ENCODE data around the gene UBA52. TPM values are rescaled to one million over a fixed set of nuclear protein-coding genes. Genes with fewer than 3 reads are reported as not detected.

The UBA52 gene
- total RNA-seq, 3 donors from 2014 or later = 729 to 865 (median 831) TPM

DNA sequence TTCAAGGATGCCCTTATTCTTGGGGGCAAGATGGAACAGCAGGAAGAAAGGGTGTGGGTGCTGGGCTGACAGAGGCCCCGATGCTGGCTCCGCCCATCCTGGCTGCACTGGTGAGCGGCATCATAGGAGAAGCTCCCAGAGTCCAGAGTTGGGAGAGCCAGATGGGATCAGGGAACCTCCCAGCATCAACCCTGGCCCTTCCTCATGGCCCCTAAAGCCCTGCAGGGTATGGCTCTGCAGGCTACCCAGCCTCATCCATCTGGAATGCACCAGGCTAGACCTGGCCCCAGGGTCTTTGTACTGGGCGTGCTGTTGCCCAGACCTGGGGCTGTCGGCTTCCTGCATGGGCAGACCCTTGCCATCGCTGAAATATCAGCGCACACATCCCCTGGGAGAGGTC lies 41.9 kb upstream of the UBA52 start:
- no peak overlapping the region for H3K4me3 ChIP-seq

DNA sequence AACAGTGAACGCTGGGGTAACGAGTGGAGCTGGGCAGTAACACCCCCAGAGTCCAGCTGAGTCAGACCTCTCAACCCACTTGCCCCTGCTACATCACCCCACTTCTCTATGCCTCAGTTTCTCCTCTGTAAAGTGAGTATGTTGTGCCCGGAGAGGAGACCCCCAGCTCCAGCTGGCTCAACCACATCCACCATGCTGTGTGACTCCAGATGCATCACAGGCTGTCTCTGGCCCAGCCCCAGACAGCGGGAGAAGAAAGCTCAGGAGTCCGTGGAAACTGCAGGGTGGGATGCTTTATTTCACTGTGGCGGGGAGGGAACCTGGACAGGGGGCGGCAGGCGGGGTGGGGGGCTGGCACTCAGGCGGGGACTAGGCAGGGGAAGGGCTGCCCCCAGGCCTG lies 40.2 kb upstream of the UBA52 start:
- Histone ChIP-seq H3K9me3 (no peaks in the 10 kb centered on the region), H3K27me3 (no peaks in the 10 kb centered on the region), H3K27ac (no peak overlapping the region), H3K4me3 (no peak overlapping the region), H3K4me1 (no peaks in the 10 kb centered on the region), H3K36me3 (peaks cover 8% of the 10 kb centered on the region)
- TF ChIP-seq POLR2A (IDR thresholded peaks at IDR 0.05) (no peak), POLR2AphosphoS5 (IDR thresholded peaks at IDR 0.05) (no peak)
- TF ChIP-seq, protein P1, sequence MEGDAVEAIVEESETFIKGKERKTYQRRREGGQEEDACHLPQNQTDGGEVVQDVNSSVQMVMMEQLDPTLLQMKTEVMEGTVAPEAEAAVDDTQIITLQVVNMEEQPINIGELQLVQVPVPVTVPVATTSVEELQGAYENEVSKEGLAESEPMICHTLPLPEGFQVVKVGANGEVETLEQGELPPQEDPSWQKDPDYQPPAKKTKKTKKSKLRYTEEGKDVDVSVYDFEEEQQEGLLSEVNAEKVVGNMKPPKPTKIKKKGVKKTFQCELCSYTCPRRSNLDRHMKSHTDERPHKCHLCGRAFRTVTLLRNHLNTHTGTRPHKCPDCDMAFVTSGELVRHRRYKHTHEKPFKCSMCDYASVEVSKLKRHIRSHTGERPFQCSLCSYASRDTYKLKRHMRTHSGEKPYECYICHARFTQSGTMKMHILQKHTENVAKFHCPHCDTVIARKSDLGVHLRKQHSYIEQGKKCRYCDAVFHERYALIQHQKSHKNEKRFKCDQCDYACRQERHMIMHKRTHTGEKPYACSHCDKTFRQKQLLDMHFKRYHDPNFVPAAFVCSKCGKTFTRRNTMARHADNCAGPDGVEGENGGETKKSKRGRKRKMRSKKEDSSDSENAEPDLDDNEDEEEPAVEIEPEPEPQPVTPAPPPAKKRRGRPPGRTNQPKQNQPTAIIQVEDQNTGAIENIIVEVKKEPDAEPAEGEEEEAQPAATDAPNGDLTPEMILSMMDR (IDR thresholded peaks at IDR 0.05) = no peak
- no peak for DNase-seq (ENCODE audit: low spot score in 2 of 2)
- intact Hi-C loops (cut with DNase I; ENCODE audit: low total_unique reads) = no loop called here

More for the DNA sequence above, 41.9 kb upstream of the UBA52 start:
- H3K9me3 ChIP-seq = no peaks in the 10 kb centered on the region
- peaks cover 8% of the 10 kb centered on the region for H3K36me3 ChIP-seq
- intact Hi-C loops (cut with DNase I; ENCODE audit: low total_unique reads) = no loop called here
- H3K27me3 ChIP-seq = no peaks in the 10 kb centered on the region
- TF ChIP-seq POLR2A (IDR thresholded peaks at IDR 0.05) (no peak), POLR2AphosphoS5 (IDR thresholded peaks at IDR 0.05) (no peak)
- TF ChIP-seq, protein P1 (IDR thresholded peaks at IDR 0.05) = no peak
- no peak overlapping the region for H3K27ac ChIP-seq
- no peak for DNase-seq (ENCODE audit: low spot score in 2 of 2)
- H3K4me1 ChIP-seq = no peaks in the 10 kb centered on the region

DNA sequence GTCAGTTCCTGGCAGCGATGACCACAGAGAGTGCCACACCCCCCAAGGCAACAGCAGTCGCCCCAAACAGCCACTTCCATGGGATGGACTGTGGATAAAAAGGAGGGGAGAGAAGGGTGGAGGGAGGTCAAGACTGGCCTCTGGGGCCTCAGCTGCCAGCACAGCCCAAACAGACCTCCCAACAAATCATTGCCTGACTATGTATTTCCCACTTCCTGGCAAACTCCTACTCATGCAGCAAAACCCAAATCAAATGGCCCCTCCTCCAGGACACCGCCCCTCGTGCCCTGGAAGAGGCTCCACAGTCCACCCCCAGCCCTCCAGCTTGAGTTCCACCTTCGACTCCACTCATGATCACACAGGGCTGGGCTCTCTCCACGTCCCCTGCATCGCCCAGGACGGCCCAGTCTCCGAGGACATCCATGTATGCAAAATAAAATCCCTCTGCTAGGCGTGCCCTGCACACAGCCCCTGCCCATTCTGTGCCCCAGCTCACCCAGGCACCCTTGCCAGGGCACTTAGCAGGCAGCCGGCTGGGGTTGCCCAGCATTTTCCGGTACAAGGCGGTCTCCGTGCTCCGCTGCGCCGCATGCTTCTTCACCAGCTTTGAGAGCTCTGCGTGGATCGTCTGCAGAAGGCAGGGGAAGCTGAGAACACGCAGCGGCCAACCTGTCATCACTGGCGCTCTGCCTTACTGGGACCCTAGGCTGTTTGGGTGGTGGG lies 39.3 kb upstream of the UBA52 start:
- H3K36me3 ChIP-seq = peaks cover 8% of the 10 kb centered on the region
- TF ChIP-seq POLR2A (IDR thresholded peaks at IDR 0.05) = no peak
- TF ChIP-seq, protein P1 (IDR thresholded peaks at IDR 0.05) = no peak
- TF ChIP-seq POLR2AphosphoS5 (IDR thresholded peaks at IDR 0.05) = no peak
- intact Hi-C loops (cut with DNase I; ENCODE audit: low total_unique reads) = loop anchor here (2.0 kb wide), 1 partner anchor 46 kb away; no protein-coding TSS in a partner anchor

DNA sequence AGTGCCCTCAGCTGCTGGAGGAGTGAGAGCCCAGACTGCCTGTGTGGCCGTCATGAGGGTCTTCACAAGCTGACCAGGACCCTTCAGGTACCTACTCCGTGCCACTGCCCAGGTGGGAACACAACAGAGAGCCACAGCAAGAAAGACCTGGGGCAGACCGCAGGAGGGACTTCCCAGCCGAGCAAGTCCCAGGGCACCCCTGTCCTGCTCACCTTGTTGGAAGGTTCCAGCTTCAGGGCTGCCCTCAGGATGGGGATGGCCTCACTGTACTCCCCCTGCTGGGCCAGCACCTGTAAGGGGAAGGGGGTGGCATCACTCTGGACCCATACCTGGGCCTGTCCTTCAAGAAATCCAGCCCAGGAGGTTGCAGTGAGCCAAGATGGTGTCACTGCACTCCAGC lies 38.6 kb upstream of the UBA52 start:
- H3K4me3 ChIP-seq = no peak overlapping the region
- intact Hi-C loops (cut with DNase I; ENCODE audit: low total_unique reads) = loop anchor here (2.0 kb wide), 1 partner anchor 46 kb away; no protein-coding TSS in a partner anchor
- H3K4me1 ChIP-seq = no peaks in the 10 kb centered on the region
- H3K9me3 ChIP-seq = no peaks in the 10 kb centered on the region
- TF ChIP-seq POLR2AphosphoS5 (IDR thresholded peaks at IDR 0.05) (no peak), POLR2A (IDR thresholded peaks at IDR 0.05) (no peak)
- TF ChIP-seq, protein P1 (IDR thresholded peaks at IDR 0.05) = no peak
- no peak for DNase-seq (ENCODE audit: low spot score in 2 of 2)
- H3K27ac ChIP-seq = no peak overlapping the region
- H3K36me3 ChIP-seq = peaks cover 8% of the 10 kb centered on the region
- no peaks in the 10 kb centered on the region for H3K27me3 ChIP-seq

More for the DNA sequence above, 39.3 kb upstream of the UBA52 start:
- Histone ChIP-seq H3K4me1 (no peaks in the 10 kb centered on the region), H3K9me3 (no peaks in the 10 kb centered on the region), H3K27ac (no peak overlapping the region), H3K4me3 (no peak overlapping the region), H3K27me3 (no peaks in the 10 kb centered on the region)
- no peak for DNase-seq (ENCODE audit: low spot score in 2 of 2)

DNA sequence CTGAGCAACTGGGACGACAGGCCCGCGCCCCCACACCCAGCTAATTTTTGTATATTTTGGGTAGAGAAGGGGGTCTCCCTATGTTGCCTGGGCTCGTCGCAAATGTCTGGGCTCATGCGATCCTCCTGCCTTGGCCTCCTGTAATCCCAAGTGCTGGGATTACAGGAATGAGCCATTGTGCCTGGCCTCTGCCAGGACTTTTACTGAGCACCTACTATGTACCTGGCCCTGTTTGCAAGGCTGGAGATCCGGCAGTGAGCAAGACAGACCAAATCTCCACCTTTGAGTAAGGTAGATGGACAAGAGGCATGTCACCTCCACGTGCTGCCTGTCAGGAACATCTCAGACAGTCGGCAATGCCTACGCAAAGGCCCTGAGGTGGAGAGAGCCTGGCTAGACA lies 35.2 kb upstream of the UBA52 start:
- TF ChIP-seq POLR2AphosphoS5 (IDR thresholded peaks at IDR 0.05) (no peak), POLR2A (IDR thresholded peaks at IDR 0.05) (no peak)
- TF ChIP-seq, protein P1 (IDR thresholded peaks at IDR 0.05) = no peak
- Histone ChIP-seq H3K27me3 (no peaks in the 10 kb centered on the region), H3K4me3 (no peak overlapping the region), H3K9me3 (no peaks in the 10 kb centered on the region), H3K27ac (no peak overlapping the region), H3K4me1 (no peaks in the 10 kb centered on the region), H3K36me3 (peaks cover 12% of the 10 kb centered on the region)
- intact Hi-C loops (cut with DNase I; ENCODE audit: low total_unique reads) = no loop called here
- no peak for DNase-seq (ENCODE audit: low spot score in 2 of 2)

All from breast epithelium (tissue), 4 donors.